Astrocyte of the cerebellum (primary cell): Measurements from ENCODE around the gene TNFRSF19.

Experiments used
- DNase-seq: peaks from one replicate; pipeline ENCODE4 v3.0.0-alpha.2; 2011; ENCODE audit warnings: low read depth
- H3K4me3 ChIP-seq: 2 replicates; pipeline ENCODE4 v1.5.1; 2011; ENCODE audit warnings: mild to moderate bottlenecking, low read depth, low read length, moderate library complexity
- CTCF ChIP-seq: IDR thresholded peaks from 2 replicates; pipeline ENCODE4 v1.5.1; 2012; ENCODE audit warnings: low read length, low read depth, moderate library complexity, mild to moderate bottlenecking; ENCODE audit errors: missing control alignments
- in situ Hi-C: cut with HindIII; loops from 2 replicates; pipeline ENCODE4 v1.10.0; 2017; ENCODE audit warnings: low sequenced_read_pairs

TNFRSF19 gene

DNA sequence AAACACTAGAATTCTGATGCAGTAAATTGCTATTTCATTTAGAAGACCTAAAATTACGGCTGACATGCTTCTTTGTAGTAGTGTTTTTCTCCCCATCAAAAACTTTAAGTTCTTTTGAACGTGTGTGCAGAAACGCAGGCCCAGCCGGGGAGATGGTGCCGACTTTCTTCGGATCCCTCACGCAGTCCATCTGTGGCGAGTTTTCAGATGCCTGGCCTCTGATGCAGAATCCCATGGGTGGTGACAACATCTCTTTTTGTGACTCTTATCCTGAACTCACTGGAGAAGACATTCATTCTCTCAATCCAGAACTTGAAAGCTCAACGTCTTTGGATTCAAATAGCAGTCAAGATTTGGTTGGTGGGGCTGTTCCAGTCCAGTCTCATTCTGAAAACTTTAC, 98.3 kb downstream of the TNFRSF19 start:
- no peak overlapping the region for H3K4me3 ChIP-seq
- in situ Hi-C loops, result no loop called here
- TF ChIP-seq CTCF, result no peak
- DNase-seq, result no peak

DNA sequence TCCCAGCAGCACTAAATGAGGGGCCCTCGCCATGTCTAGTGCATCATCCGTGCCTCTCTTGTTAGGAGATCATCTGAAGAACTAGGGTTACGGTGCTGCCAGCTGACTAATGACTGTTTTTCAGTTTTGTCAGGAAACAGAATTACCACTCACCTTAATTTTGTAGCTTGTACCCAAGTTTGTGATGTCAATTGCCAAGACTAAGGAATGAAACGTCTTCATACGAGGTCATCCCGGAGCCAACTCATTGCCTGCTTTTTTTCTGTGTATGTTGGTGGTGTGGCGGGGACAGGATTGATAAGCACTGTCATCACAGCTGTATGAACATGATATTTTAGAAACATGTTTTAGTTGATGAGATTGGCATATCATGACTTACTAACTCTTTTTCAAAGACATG, 100.6 kb downstream of the TNFRSF19 start:
- no peak for TF ChIP-seq CTCF
- H3K4me3 ChIP-seq, result no peak overlapping the region
- in situ Hi-C loops, result no loop called here
- DNase-seq, result no peak

GRCh38 chr13:23671377-23671776, 101.2 kb downstream of the TNFRSF19 start:
- in situ Hi-C loops, result no loop called here

DNA sequence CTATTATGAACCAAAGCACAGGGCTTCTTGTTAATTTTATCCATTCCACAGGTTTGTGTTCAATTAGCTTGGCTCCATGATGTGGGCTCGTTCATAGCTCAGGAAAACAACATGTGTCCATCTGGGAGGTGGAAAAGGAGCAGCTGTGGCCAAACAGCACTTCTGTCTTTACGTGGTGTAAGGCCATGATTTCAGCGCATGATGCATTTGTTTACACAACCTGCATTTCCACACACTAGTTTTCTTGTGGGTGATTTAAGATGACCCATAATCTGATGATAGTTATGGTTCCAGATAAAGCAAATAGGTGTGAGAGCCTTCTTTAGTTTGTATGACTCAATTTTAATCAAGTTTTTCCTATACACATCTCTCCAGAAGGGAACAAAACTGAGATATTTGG, 101.7 kb downstream of the TNFRSF19 start:
- in situ Hi-C loops, result no loop called here
- no peak for DNase-seq
- H3K4me3 ChIP-seq, result no peak overlapping the region
- TF ChIP-seq CTCF, result no peak

More at GRCh38 chr13:23671377-23671776, 101.2 kb downstream of the TNFRSF19 start:
- H3K4me3 ChIP-seq, result no peak overlapping the region
- no peak for DNase-seq
- TF ChIP-seq CTCF, result no peak

GRCh38 chr13:23672616-23673015, 102.4 kb downstream of the TNFRSF19 start:
- H3K4me3 ChIP-seq, result no peak overlapping the region
- no peak for TF ChIP-seq CTCF
- DNase-seq, result no peak
- in situ Hi-C loops, result no loop called here

DNA sequence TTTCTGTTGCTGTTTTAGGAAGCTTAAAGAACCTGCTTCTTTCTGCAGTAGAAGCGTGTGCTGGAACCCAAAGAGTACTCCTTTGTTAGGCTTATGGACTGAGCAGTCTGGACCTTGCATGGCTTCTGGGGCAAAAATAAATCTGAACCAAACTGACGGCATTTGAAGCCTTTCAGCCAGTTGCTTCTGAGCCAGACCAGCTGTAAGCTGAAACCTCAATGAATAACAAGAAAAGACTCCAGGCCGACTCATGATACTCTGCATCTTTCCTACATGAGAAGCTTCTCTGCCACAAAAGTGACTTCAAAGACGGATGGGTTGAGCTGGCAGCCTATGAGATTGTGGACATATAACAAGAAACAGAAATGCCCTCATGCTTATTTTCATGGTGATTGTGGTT, 103.1 kb downstream of the TNFRSF19 start:
- no peak for TF ChIP-seq CTCF
- DNase-seq, result peak; percentile 87
- in situ Hi-C loops, result no loop called here
- H3K4me3 ChIP-seq, result no peak overlapping the region

DNA sequence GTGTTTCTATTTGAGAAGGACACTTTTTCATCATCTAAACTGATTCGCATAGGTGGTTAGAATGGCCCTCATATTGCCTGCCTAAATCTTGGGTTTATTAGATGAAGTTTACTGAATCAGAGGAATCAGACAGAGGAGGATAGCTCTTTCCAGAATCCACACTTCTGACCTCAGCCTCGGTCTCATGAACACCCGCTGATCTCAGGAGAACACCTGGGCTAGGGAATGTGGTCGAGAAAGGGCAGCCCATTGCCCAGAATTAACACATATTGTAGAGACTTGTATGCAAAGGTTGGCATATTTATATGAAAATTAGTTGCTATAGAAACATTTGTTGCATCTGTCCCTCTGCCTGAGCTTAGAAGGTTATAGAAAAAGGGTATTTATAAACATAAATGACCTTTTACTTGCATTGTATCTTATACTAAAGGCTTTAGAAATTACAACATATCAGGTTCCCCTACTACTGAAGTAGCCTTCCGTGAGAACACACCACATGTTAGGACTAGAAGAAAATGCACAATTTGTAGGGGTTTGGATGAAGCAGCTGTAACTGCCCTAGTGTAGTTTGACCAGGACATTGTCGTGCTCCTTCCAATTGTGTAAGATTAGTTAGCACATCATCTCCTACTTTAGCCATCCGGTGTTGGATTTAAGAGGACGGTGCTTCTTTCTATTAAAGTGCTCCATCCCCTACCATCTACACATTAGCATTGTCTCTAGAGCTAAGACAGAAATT, 103.8 kb downstream of the TNFRSF19 start:
- no peak for TF ChIP-seq CTCF
- in situ Hi-C loops, result no loop called here
- DNase-seq, result no peak
- no peak overlapping the region for H3K4me3 ChIP-seq
